Heart left ventricle (tissue), 16 donors: ENCODE measurements around the gene SPART. TPM values are rescaled to one million over a fixed set of nuclear protein-coding genes. Genes with fewer than 3 reads are reported as not detected.
A peak's percentile ranks its signal among the peaks of the same experiment; 100 is the strongest.

Experiments used
- ATAC-seq, 4 donors: fragments of 200-7000 bp; cut with Tn5 transposase; one replicate each; pipeline ENCODE4 v1.9.1; 2020 to 2022; ENCODE audit warnings: moderate library complexity in 4 of 4, mild to moderate bottlenecking in 3 of 4, moderate number of reproducible peaks in 1 of 4
- DNase-seq, 5 donors: peaks; one replicate each; pipeline ENCODE4 v3.0.0-alpha.2; 2020
- H3K27ac ChIP-seq, 12 donors: fragments of 200-600 bp; sonication (generic) in 4 of 12; one replicate each; pipeline versions ENCODE4 v1.5.0 to v1.8.0; 2016 to 2022; ENCODE audit warnings: mild to moderate bottlenecking in 2 of 12
- H3K27me3 ChIP-seq, 9 donors: fragments of 200-600 bp; sonication (generic) in 2 of 9; one replicate each; pipeline versions ENCODE4 v1.5.1 to v1.8.0; 2016 to 2022; ENCODE audit warnings: mild to moderate bottlenecking in 3 of 9
- H3K36me3 ChIP-seq, 9 donors: fragments of 200-600 bp; sonication (generic) in 2 of 9; one replicate each; pipeline versions ENCODE4 v1.5.0 to v1.8.0; 2018 to 2022; ENCODE audit warnings: mild to moderate bottlenecking in 2 of 9
- H3K4me1 ChIP-seq, 12 donors: fragments of 200-600 bp; sonication (generic) in 4 of 12; one replicate each; pipeline versions ENCODE4 v1.5.0 to v1.8.0; 2016 to 2022; ENCODE audit warnings: mild to moderate bottlenecking in 3 of 12
- H3K4me3 ChIP-seq, 12 donors: fragments of 200-600 bp; sonication (generic) in 4 of 12; one replicate each; pipeline versions ENCODE4 v1.5.0 to v1.8.0; 2017 to 2022; ENCODE audit warnings: mild to moderate bottlenecking in 9 of 12, moderate library complexity in 4 of 12
- H3K9me3 ChIP-seq, 12 donors: fragments of 200-600 bp; sonication (generic) in 4 of 12; one replicate each; pipeline versions ENCODE4 v1.5.0 to v1.8.0; 2016 to 2022; ENCODE audit warnings: mild to moderate bottlenecking in 1 of 12
- CTCF ChIP-seq, 12 donors: fragments of 200-600 bp; sonication (generic) in 4 of 12; IDR thresholded peaks; one replicate each; pipeline versions ENCODE4 v1.5.0 to v1.8.0; 2018 to 2022; ENCODE audit warnings: antibody characterized with exemption in 12 of 12, mild to moderate bottlenecking in 5 of 12
- POLR2A ChIP-seq, 2 donors: fragments of 450-650 bp; IDR thresholded peaks; one replicate each; pipeline ENCODE4 v1.6.1; 2017; ENCODE audit warnings: antibody characterized with exemption in 2 of 2, mild to moderate bottlenecking in 2 of 2, moderate library complexity in 2 of 2
- WGBS, 4 donors: extraction: QIAGEN DNeasy Blood & Tissue Kit in 2 of 4; methylation state at CpG; one replicate each; pipeline versions ENCODE4 v1.1.5 to v1.1.7; 2013 to 2018; 5-methylcytosine and 5-hydroxymethylcytosine counted together
- intact Hi-C, 10 donors: fragments of 100-400 bp; cut with DNase I; formaldehyde crosslinking; loops; one replicate each; pipeline versions ENCODE4 v1.11.1 to v1.14.2; 2022
- long read RNA-seq, 3 donors: library from polyadenylated mRNA; unstranded; transcript quantifications; one replicate each; pipeline ENCODE4 v2.0.0, GENCODE V29; 2020 to 2021
- polyA plus RNA-seq, 2 donors: library from polyadenylated mRNA; stranded (reverse); fragments of 200-250 nt; gene quantifications; one replicate each; pipeline ENCODE4 v1.2.3, GENCODE V29; 2013
- total RNA-seq, 9 donors: library from RNA; depleted of rRNA in 2 of 9; stranded (reverse); fragments of >200 nt in 2 of 9; fragmentation: NEBNext Ultra II Directional in 3 of 9; extraction: Animal tissue kit (Norgen Biotek cat#: 25700) in 3 of 9; gene quantifications; one replicate each; pipeline versions ENCODE4 v1.1.0 to v1.2.4, GENCODE V29; 2016 to 2023
- donor health status: ischemic (EF 13 %, LVEDD 7.1; RV severe dilation, severe dysfunction).
- donor health status: healthy with polysubstance abuse.
- donor health status: DM: no; HTN: yes; CAD: no.
- donor health status: DM: no; HTN: no; CAD: no.
- donor health status: ischemic (EF 25% LVEDD 6.9; RV normal size, moderate dysfunction).
- donor health status: ischemic (EF 25% LVEDD 5.7; RV mildly dilated, moderate dysfunction).
- donor health status: healthy.
- donor health status: DM: yes; HTN: yes; CAD: no.
- donor health status: ischemic (EF 35%, LVEDD 5.7; RV mildly dilated, moderate dysfunction).
- donor health status: nonischemic (EF 11% LVEDD 7.7; RV severe dilation, severe dysfunction).
- donor health status: DM: yes; HTN: yes; CAD: no.
- donor health status: PGD.
- donor health status: ischemic (EF 29% LVEDD 5.4; RV normal size, mild dysfunction).
- donor health status: nonischemic (EF 23%, LVEDD 6.1; RV moderate dilation, normal function).

The SPART gene
- total RNA-seq (10 to 100 TPM; 31.0 to 41.5 (median 34.7) TPM), polyA plus RNA-seq (10 to 100 TPM; 12.5 to 23.5 TPM)
- long read RNA-seq, donor 1, full-length matches to known transcripts = 72 of 91 reads
- long read RNA-seq, donor 1, partial matches to known transcripts = 6 of 91 reads
- long read RNA-seq, donor 1, other reads (novel, unspliced or antisense) = 13 of 91 reads
- long read RNA-seq, donor 2, full-length matches to known transcripts = 181 of 237 reads
- long read RNA-seq, donor 2, partial matches to known transcripts = 17 of 237 reads
- long read RNA-seq, donor 2, other reads (novel, unspliced or antisense) = 39 of 237 reads
- long read RNA-seq, donor 3, full-length matches to known transcripts = 62 of 79 reads
- long read RNA-seq, donor 3, partial matches to known transcripts = 4 of 79 reads
- long read RNA-seq, donor 3, other reads (novel, unspliced or antisense) = 13 of 79 reads

- DNase-seq = peak; percentile 91 to 95 (median 94)
These were observed at the start of gene SPART for GRCh38 chr13:36346222-36347083. SPART (minus strand) TSS chr13:36346394; CDS start chr13:36335830, 10,564 bp downstream.

GRCh38 chr13:36395280-36395679 is 49.1 kb upstream of the SPART start:
- no peaks in the 10 kb centered on the region for H3K4me1 ChIP-seq
- no peak overlapping the region for H3K4me3 ChIP-seq
- 28 to 48% (median 41%) methylated on average over 2 of the region's 2 CpGs for WGBS, 4 donors
- H3K27ac ChIP-seq = no peak overlapping the region
- TF ChIP-seq CTCF (IDR thresholded peaks at IDR 0.05) (peak in 11 of 12 donors; percentile 14 to 59 (median 44)), POLR2A (IDR thresholded peaks at IDR 0.05) (no peak)
- ATAC-seq (peak in 3 of 4 donors; percentile 45 to 63 (median 57)), DNase-seq (no peak)
- intact Hi-C loops = loop anchor here in 8 of 10 donors (2.0 to 10.0 kb wide), 4 partner anchors 48 to 113 kb away; partner anchors contain the start of gene SPART (in 2 of the 8)
- H3K36me3 ChIP-seq = no peaks in the 10 kb centered on the region
- peaks cover 0 to under 1% (median 0%) of the 10 kb centered on the region in 9 donors for H3K27me3 ChIP-seq
- H3K9me3 ChIP-seq = peaks cover 0 to 8% (median 0%) of the 10 kb centered on the region in 12 donors

More at GRCh38 chr13:36346222-36347083, at the start of gene SPART:
- peak; percentile 95 to 96 (median 96) for ATAC-seq
- peak within 1 kb of the TSS; percentile 65 to 91 (median 81) for H3K4me3 ChIP-seq
- H3K27me3 ChIP-seq = no peaks in the 10 kb centered on the region
- H3K36me3 ChIP-seq = no peaks in the 10 kb centered on the region
- intact Hi-C loops = loop anchor here in 5 of 10 donors (2.0 to 10.0 kb wide), 4 partner anchors 46 to 388 kb away; partner anchors contain the start of gene CCDC169 (in 1 of the 5)
- no peaks in the 10 kb centered on the region for H3K9me3 ChIP-seq
- peak in 1 of 2 donors; percentile 46 for TF ChIP-seq POLR2A (IDR thresholded peaks at IDR 0.05)
- TF ChIP-seq CTCF (IDR thresholded peaks at IDR 0.05) = peak; percentile 95 to 99 (median 98)
- 0% methylated on average over 26 to 86 of the region's 86 CpGs for WGBS, 4 donors
- peaks cover 0 to 38% (median 19%) of the 10 kb centered on the region in 12 donors for H3K4me1 ChIP-seq
- peak within 1 kb of the TSS; percentile 95 to 99 (median 98) for H3K27ac ChIP-seq

- Histone ChIP-seq H3K27me3 (peaks cover 0 to 17% (median 0%) of the 10 kb centered on the region in 9 donors), H3K9me3 (no peaks in the 10 kb centered on the region), H3K36me3 (no peaks in the 10 kb centered on the region), H3K27ac (no peak overlapping the region), H3K4me1 (no peaks in the 10 kb centered on the region), H3K4me3 (no peak overlapping the region)
- no peak for ATAC-seq
- 64 to 83% (median 77%) methylated on average over 1 of the region's 1 CpG for WGBS, 4 donors
- TF ChIP-seq POLR2A (IDR thresholded peaks at IDR 0.05) = no peak
- no peak for TF ChIP-seq CTCF (IDR thresholded peaks at IDR 0.05)
- no peak for DNase-seq
- intact Hi-C loops = loop anchor here in 1 of 10 donors (5.0 kb wide), 1 partner anchor 98 kb away; no protein-coding TSS in a partner anchor
These were observed 39.3 kb upstream of the SPART start for GRCh38 chr13:36385489-36385888.
